Activated CD8-positive, alpha-beta T cell treated with anti-CD3 and anti-CD28 coated beads, Interleukin-2, amount 10 ng/mL, durations not matched to agents 7 days and 5 days (primary cell): ENCODE data around the gene CDYL2. TPM values are rescaled to one million over a fixed set of nuclear protein-coding genes. Genes with fewer than 3 reads are reported as not detected.
"Not testable (repeated sequence)": the region's sequence is repeated elsewhere in the genome, so short reads cannot be mapped to it uniquely, and the experiment has no call there.

Source experiments
- ATAC-seq: fragments of 150-1000 bp; cut with Tn5 transposase; one replicate; pipeline ENCODE4 v1.10.0; 2021; ENCODE audit warnings: moderate library complexity
- CTCF ChIA-PET: fragments of 350-600 bp; sonication (Branson Sonifier 250); formaldehyde crosslinking; loops from one replicate; lab custom pipeline; 2021; ENCODE audit warnings: antibody characterized with exemption; lab: Charles Lee
- POLR2A ChIA-PET: fragments of 350-600 bp; sonication (Branson Sonifier 250); formaldehyde crosslinking; loops from one replicate; lab custom pipeline; 2021; ENCODE audit warnings: antibody characterized with exemption; lab: Charles Lee
- DNase-seq: peaks from one replicate; pipeline ENCODE4 v3.0.0-alpha.2; 2020
- H3K27ac Mint-ChIP-seq: one replicate; pipeline ENCODE4 v1.8.0; 2021; ENCODE audit warnings: mild to moderate bottlenecking, mixed read lengths
- H3K27me3 Mint-ChIP-seq: one replicate; pipeline ENCODE4 v1.8.0; 2021; ENCODE audit warnings: low read depth, mixed read lengths
- H3K36me3 Mint-ChIP-seq: one replicate; pipeline ENCODE4 v1.8.0; 2021; ENCODE audit warnings: low read depth, mixed read lengths
- H3K4me1 Mint-ChIP-seq: one replicate; pipeline ENCODE4 v1.8.0; 2021; ENCODE audit warnings: low read depth, mixed read lengths
- H3K4me3 Mint-ChIP-seq: one replicate; pipeline ENCODE4 v1.8.0; 2021; ENCODE audit warnings: mild to moderate bottlenecking, mixed read lengths
- H3K9me3 Mint-ChIP-seq: one replicate; pipeline ENCODE4 v1.8.0; 2022; ENCODE audit warnings: mixed read lengths; ENCODE audit not compliant: insufficient read depth
- total RNA-seq, 2 experiments: library from RNA; stranded (reverse); gene quantifications; one replicate each; pipeline ENCODE4 v1.2.3, GENCODE V29; 2021

The CDYL2 gene
- total RNA-seq, 2 experiments from 2014 or later = 15.5 to 16.5 TPM

GRCh38 chr16:80650281-80650680 is 154.1 kb downstream of the CDYL2 start:
- ATAC-seq, POLR2A ChIA-PET, H3K27ac Mint-ChIP-seq, H3K4me3 Mint-ChIP-seq, DNase-seq, H3K27me3 Mint-ChIP-seq: not testable (repeated sequence)
- H3K9me3 Mint-ChIP-seq = peaks cover 16% of the 10 kb centered on the region
- CTCF ChIA-PET = interaction anchor here (0.9 kb wide), 1 partner anchor 123 kb away, joined by 3 read pairs; no protein-coding TSS in a partner anchor
- H3K4me1 Mint-ChIP-seq = peaks cover 12% of the 10 kb centered on the region
- peaks cover 10% of the 10 kb centered on the region for H3K36me3 Mint-ChIP-seq

DNA sequence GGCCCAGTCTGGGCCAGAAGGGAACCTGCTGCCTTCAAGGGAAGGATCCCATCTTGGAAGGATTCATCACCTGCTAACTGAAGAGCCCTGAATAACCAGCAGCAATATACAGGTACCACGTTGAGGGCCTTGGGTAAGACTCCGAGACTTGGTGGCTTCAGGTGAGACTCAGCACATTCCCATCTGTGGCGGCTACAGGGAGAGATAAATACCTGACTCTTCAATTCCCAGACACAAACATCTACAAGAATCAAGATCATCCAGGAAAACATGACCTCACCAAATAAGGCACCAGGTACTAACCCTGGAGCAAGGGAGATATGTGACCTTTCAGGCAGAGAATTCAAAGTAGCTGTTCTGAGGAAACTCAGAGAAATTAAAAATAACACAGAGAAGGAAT is 164.1 kb downstream of the CDYL2 start:
- CTCF ChIA-PET = no interaction called here
- no peak overlapping the region for H3K4me3 Mint-ChIP-seq

DNA sequence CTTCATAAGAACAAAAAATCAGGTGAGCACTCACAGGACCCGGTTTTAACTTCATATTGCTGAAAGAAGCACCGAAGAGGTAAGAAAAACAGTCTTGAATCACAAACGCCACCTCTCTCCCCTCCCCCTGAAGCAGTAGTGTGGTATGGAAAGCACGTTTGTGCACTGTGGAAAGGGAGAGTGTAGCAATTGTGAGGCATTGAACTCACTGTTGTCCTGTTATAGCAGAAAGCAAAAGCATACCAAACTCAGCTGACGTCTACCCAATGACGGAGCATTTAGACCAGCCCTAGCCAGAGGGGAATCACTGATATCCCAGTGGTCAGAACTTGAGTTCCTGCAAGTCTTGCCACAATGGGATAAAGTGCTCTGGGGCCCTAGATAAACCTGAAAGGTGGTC is 164.8 kb downstream of the CDYL2 start:
- ATAC-seq (no peak), DNase-seq (no peak)
- no peak overlapping the region for H3K27ac Mint-ChIP-seq
- H3K27me3 Mint-ChIP-seq = no peaks in the 10 kb centered on the region
- no peak overlapping the region for H3K4me3 Mint-ChIP-seq
- no peaks in the 10 kb centered on the region for H3K4me1 Mint-ChIP-seq
- ChIA-PET CTCF (no interaction called here), POLR2A (no interaction called here)
- no peaks in the 10 kb centered on the region for H3K9me3 Mint-ChIP-seq
- peaks cover 10% of the 10 kb centered on the region for H3K36me3 Mint-ChIP-seq

More for the DNA sequence above, 164.1 kb downstream of the CDYL2 start:
- ATAC-seq (no peak), DNase-seq (no peak)
- H3K27ac Mint-ChIP-seq = no peak overlapping the region
- no peaks in the 10 kb centered on the region for H3K9me3 Mint-ChIP-seq
- peaks cover 7% of the 10 kb centered on the region for H3K36me3 Mint-ChIP-seq
- H3K4me1 Mint-ChIP-seq = no peaks in the 10 kb centered on the region
- no peaks in the 10 kb centered on the region for H3K27me3 Mint-ChIP-seq
- POLR2A ChIA-PET = interaction anchor here (0.6 kb wide), 1 partner anchor 727 kb away, joined by 3 read pairs; no protein-coding TSS in a partner anchor

- POLR2A ChIA-PET = no interaction called here
- DNase-seq = no peak
- H3K4me1 Mint-ChIP-seq = no peaks in the 10 kb centered on the region
- H3K36me3 Mint-ChIP-seq = peaks cover 10% of the 10 kb centered on the region
- no peaks in the 10 kb centered on the region for H3K27me3 Mint-ChIP-seq
- no peak for ATAC-seq
- no peak overlapping the region for H3K27ac Mint-ChIP-seq
- no peaks in the 10 kb centered on the region for H3K9me3 Mint-ChIP-seq
- CTCF ChIA-PET = no interaction called here
- H3K4me3 Mint-ChIP-seq = no peak overlapping the region
Observed at GRCh38 chr16:80637621-80638020, 166.8 kb downstream of the CDYL2 start.

DNA sequence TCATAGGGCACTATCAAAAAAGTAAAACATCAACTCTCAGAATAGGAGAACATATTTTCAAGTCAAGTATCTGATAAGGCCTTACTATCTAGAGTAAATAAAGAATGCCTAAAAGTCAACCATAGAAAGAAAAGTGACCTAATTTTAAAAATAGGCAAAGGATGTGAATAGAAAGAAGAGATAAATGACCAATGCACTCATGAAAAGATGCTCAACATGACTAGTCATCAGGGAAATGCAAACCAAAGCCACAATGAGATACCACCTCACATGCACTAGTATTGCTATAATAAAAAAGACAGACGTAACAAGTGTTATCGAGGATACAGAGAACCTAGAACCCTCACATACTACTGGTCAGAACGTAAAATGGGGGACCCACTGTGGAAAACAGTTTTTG is 172.8 kb downstream of the CDYL2 start:
- no peak for ATAC-seq
- Mint-ChIP-seq H3K27me3 (no peaks in the 10 kb centered on the region), H3K4me1 (no peaks in the 10 kb centered on the region), H3K36me3 (peaks cover 34% of the 10 kb centered on the region), H3K4me3 (no peak overlapping the region), H3K27ac (no peak overlapping the region), H3K9me3 (no peaks in the 10 kb centered on the region)
- CTCF ChIA-PET = no interaction called here
- POLR2A ChIA-PET = no interaction called here
- no peak for DNase-seq

DNA sequence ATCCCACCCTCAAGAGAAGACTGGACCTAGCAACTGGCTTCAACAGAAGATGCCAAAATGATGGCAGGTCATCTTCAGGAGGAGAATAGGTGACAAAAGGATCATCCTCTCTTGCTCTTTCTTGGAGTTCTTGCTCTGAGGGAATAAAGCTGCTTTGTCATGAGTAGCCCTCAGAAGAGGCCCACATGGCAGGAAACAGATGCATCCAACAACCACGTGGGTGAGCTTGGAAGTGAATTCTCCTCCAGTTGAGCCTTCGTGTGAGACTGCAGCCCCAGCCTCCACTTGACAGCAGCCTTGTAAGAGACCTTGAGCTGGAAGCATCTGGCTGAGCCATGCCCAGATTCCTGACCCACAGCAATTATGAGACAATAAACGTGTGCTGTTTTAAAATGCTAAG is 176.1 kb downstream of the CDYL2 start:
- Mint-ChIP-seq H3K4me1 (no peaks in the 10 kb centered on the region), H3K4me3 (no peak overlapping the region), H3K27ac (no peak overlapping the region), H3K36me3 (peaks cover 31% of the 10 kb centered on the region), H3K9me3 (no peaks in the 10 kb centered on the region), H3K27me3 (peaks cover 9% of the 10 kb centered on the region)
- no peak for ATAC-seq
- POLR2A ChIA-PET = no interaction called here
- peak; percentile 17 for DNase-seq
- CTCF ChIA-PET = no interaction called here

DNA sequence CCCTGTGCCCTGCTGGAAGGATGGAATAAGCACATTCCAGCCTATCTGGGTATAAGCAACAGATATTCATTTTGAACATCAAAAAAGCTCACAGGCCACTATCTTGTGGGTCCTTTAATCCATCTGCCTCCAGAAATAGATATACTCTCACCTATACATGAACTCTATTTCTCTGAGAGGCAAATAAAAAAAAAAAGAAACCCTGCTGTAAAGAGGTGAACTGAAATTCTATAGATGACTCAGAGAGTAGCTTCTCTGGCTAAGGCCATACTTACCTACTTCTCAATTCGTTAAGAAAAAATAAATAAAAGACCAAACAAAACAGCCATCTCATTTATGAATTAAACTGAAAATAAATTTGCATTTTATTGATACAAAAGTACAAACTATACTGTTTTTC is 177.3 kb downstream of the CDYL2 start:
- Mint-ChIP-seq H3K27me3 (peaks cover 9% of the 10 kb centered on the region), H3K9me3 (no peaks in the 10 kb centered on the region), H3K27ac (no peak overlapping the region), H3K36me3 (peaks cover 29% of the 10 kb centered on the region), H3K4me1 (no peaks in the 10 kb centered on the region), H3K4me3 (no peak overlapping the region)
- POLR2A ChIA-PET = interaction anchor here (0.6 kb wide), 1 partner anchor 637 kb away, joined by 3 read pairs; no protein-coding TSS in a partner anchor
- DNase-seq (no peak), ATAC-seq (no peak)
- CTCF ChIA-PET = interaction anchor here (2.2 kb wide), 1 partner anchor 100 kb away, joined by 7 read pairs; no protein-coding TSS in a partner anchor

DNA sequence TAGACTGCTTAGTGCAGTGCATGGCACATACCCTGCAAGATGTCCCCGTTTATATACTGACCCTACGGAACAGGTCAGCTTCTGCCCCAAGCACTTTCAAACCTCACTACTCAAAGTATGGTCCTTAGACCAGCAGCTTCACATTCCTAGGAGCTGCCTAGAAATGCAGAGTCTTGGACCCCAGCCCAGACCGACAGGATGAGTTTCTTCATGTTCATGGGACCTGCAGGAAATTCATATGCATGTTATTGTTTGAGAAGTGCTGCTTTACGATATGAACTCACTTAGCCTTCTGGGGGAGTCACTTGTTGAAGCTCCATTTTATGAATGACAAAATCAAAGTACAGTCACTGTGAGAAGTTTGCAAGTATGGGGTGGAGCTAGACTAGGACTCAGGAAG is 181.0 kb downstream of the CDYL2 start:
- ChIA-PET CTCF (interaction anchor here (1.3 kb wide), 1 partner anchor 10 kb away, joined by 3 read pairs; no protein-coding TSS in a partner anchor), POLR2A (no interaction called here)
- Mint-ChIP-seq H3K4me1 (no peaks in the 10 kb centered on the region), H3K27ac (no peak overlapping the region), H3K4me3 (no peak overlapping the region), H3K36me3 (peaks cover 17% of the 10 kb centered on the region), H3K27me3 (peaks cover 9% of the 10 kb centered on the region), H3K9me3 (no peaks in the 10 kb centered on the region)
- DNase-seq (no peak), ATAC-seq (no peak)

DNA sequence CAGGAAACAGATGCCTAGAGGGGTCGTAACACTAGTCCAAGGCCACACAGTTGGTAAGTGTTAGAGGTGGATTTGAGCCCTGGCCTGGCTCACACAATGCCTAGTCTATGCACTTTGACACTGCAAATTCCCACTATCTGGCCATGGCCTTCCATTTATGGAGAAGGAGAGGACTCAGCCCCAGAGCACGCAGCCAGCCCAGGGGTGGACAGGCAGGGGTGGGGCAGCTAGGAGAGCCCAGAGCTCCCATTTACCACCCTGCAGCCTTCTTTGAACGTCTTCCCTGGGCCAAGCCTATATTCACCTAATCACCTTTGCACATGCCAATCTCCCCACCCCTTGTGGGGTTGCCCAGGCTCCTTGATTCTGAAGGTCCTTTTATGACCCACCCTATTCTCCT is 182.4 kb downstream of the CDYL2 start:
- peaks cover 9% of the 10 kb centered on the region for H3K36me3 Mint-ChIP-seq
- no peak for ATAC-seq
- no peaks in the 10 kb centered on the region for H3K9me3 Mint-ChIP-seq
- H3K27me3 Mint-ChIP-seq = peaks cover 9% of the 10 kb centered on the region
- H3K27ac Mint-ChIP-seq = no peak overlapping the region
- no peak overlapping the region for H3K4me3 Mint-ChIP-seq
- CTCF ChIA-PET = interaction anchor here (1.3 kb wide), 1 partner anchor 8 kb away, joined by 3 read pairs; no protein-coding TSS in a partner anchor
- H3K4me1 Mint-ChIP-seq = no peaks in the 10 kb centered on the region
- POLR2A ChIA-PET = no interaction called here
- DNase-seq = peak; percentile 16

DNA sequence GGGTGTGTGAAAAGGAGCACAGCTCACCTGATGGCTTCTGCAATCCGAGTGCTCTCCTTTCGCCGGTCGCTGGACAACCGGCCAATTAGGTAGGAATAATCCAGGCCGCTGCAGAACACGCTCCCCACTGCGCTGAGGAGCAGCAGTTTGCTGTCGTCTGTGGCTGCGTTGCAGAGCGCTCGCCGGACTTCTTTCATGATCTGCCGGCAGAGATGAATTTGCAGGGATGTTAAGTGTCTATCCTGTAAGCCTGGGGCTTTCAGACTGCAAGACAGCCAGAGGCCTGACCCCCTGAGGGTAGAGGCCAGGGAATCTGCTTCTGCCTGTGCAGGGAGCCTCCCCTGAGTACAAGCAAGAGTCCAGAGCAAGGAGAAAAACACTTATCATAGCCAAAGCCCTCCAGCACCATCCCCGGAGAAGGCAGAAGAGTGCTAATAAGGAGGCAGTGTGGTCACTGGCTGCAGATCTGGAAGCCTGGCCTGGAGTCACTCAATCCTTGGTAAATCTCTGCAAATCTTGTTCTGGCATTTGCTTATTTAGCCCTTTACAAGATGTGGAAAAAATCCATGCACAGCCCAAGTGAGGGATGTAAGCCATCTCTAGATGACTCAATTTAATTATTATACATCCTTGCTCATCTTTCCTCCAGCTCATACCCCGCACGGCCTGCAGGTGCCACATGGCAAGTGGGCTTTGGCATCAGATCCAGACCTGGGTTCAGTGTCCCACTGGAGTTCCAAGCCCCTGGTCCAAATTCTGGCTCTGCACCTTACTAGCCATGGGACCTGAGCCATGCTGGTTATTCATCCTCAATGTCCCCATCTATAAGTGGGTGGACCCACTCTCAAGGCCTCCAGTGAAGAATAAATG is 183.4 kb downstream of the CDYL2 start:
- Mint-ChIP-seq H3K4me1 (no peaks in the 10 kb centered on the region), H3K4me3 (no peak overlapping the region), H3K27me3 (peaks cover 6% of the 10 kb centered on the region), H3K36me3 (peaks cover 9% of the 10 kb centered on the region), H3K27ac (no peak overlapping the region), H3K9me3 (no peaks in the 10 kb centered on the region)
- ChIA-PET CTCF (no interaction called here), POLR2A (no interaction called here)
- ATAC-seq = no peak
- peak; percentile 18 for DNase-seq

GRCh38 chr16:80619824-80620223 is 184.6 kb downstream of the CDYL2 start:
- H3K27ac Mint-ChIP-seq = no peak overlapping the region
- no peaks in the 10 kb centered on the region for H3K4me1 Mint-ChIP-seq
- ChIA-PET POLR2A (no interaction called here), CTCF (no interaction called here)
- peaks cover 4% of the 10 kb centered on the region for H3K27me3 Mint-ChIP-seq
- DNase-seq = no peak
- no peak for ATAC-seq
- peaks cover 12% of the 10 kb centered on the region for H3K36me3 Mint-ChIP-seq
- peaks cover 4% of the 10 kb centered on the region for H3K9me3 Mint-ChIP-seq
- no peak overlapping the region for H3K4me3 Mint-ChIP-seq

DNA sequence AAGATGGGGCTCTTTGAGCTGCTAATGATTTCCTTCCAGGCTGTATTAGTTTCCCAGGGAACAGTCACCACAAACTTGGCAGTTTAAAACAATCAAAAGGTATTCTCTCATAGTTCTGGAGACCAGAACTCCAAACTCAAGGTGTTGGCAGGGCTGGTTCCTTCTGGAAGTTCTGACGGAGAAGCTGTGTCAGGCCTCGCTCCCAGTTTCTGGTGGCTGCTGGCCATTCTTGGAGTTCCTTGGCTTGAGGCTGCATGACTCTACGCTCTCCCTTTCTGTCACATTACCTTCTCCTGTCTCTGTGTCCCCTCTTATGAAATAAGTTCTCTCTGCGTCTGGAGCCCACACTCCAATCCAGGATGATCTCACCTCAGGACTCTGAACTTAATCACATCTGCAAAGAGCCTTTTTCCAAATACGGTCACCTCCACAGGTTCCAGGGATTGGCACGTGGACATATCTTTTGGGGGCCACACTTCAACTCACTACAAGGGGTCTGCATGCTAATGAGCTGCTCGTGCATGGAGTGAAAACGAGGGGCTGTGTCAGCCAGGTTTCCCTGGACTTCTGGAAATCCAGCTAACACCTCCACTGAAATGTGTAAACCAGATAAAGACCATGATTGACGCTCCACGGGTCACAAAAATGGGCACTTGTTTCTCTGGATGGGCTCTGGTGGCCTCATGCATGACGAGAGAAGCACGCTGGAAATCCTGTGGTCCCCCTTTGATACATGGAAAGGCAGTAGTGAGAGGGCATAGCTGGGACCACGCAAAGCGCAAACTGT is 185.3 kb downstream of the CDYL2 start:
- Mint-ChIP-seq H3K27ac (no peak overlapping the region), H3K4me1 (no peaks in the 10 kb centered on the region), H3K27me3 (no peaks in the 10 kb centered on the region), H3K9me3 (peaks cover 7% of the 10 kb centered on the region), H3K4me3 (no peak overlapping the region), H3K36me3 (peaks cover 10% of the 10 kb centered on the region)
- CTCF ChIA-PET = no interaction called here
- POLR2A ChIA-PET = no interaction called here
- DNase-seq (no peak), ATAC-seq (no peak)
